SK-N-SH (cell line): Measurements from ENCODE around the gene PEX11G. TPM values are rescaled to one million over a fixed set of nuclear protein-coding genes. Genes with fewer than 3 reads are reported as not detected.

Experiments used
- CTCF ChIA-PET: fragments of 300-600, 350-600 bp; formaldehyde crosslinking; extraction: SDS; loops from one replicate; lab custom pipeline; 2021; lab: Yijun Ruan, JAX
- POLR2A ChIA-PET: fragments of 350-600 bp; sonication (Branson Sonifier 250); formaldehyde crosslinking; extraction: SDS; loops from one replicate; lab custom pipeline; 2020; ENCODE audit warnings: antibody characterized with exemption, inconsistent platforms; lab: Yijun Ruan, JAX
- DNase-seq: peaks from one replicate; pipeline ENCODE4 v3.0.0; 2012
- H2AFZ ChIP-seq: fragments of 200-600 bp; sonication (generic); 2 replicates; pipeline ENCODE4 v1.8.1; 2016; ENCODE audit warnings: antibody characterized with exemption, mild to moderate bottlenecking, low read depth
- H3F3A ChIP-seq: fragments of 200-600 bp; sonication (generic); replicated peaks from 2 replicates; pipeline ENCODE3; 2016; ENCODE audit warnings: antibody characterized with exemption, mild to moderate bottlenecking; ENCODE audit not compliant: insufficient read depth
- H3K27ac ChIP-seq, 2 experiments: fragments of 200-500 bp in 1 of 2; fragments of 200-600 bp in 1 of 2; sonication (Bioruptor generic) in 1 of 2; sonication (generic), shearing (Covaris generic) in 1 of 2; 2 replicates each; pipeline versions ENCODE4 v1.5.1 to v1.6.1; 2014 to 2016; ENCODE audit warnings: low read depth in 2 of 2, inconsistent platforms in 1 of 2, low read length in 1 of 2, mild to moderate bottlenecking in 1 of 2, mixed read lengths in 1 of 2
- H3K27me3 ChIP-seq: fragments of 200-600 bp; sonication (generic), shearing (Covaris generic); 2 replicates; pipeline ENCODE4 v1.6.1; 2016; ENCODE audit warnings: mixed run types; ENCODE audit not compliant: insufficient read depth
- H3K36me3 ChIP-seq, 2 experiments: fragments of 200-500 bp in 1 of 2; fragments of 200-600 bp in 1 of 2; sonication (Bioruptor generic) in 1 of 2; sonication (generic) in 1 of 2; replicated peaks in 1 of 2; 2 replicates each; pipeline versions ENCODE3 to v1.5.1; 2014 to 2016; ENCODE audit warnings: low read length in 1 of 2, mild to moderate bottlenecking in 1 of 2; ENCODE audit not compliant: insufficient read depth in 2 of 2, control insufficient read depth in 1 of 2
- H3K4me1 ChIP-seq, 2 experiments: fragments of 200-500 bp in 1 of 2; fragments of 200-600 bp in 1 of 2; sonication (Bioruptor generic) in 1 of 2; sonication (generic), shearing (Covaris generic) in 1 of 2; 2 replicates each; pipeline versions ENCODE4 v1.5.1 to v1.6.1; 2014 to 2016; ENCODE audit warnings: low read depth in 1 of 2, low read length in 1 of 2, mixed run types in 1 of 2; ENCODE audit not compliant: insufficient read depth in 2 of 2, control insufficient read depth in 1 of 2
- H3K4me2 ChIP-seq: fragments of 200-600 bp; sonication (generic), shearing (Covaris generic); 2 replicates; pipeline ENCODE4 v1.6.1; 2017; ENCODE audit warnings: mixed run types
- H3K4me3 ChIP-seq, 2 experiments: fragments of 200-500 bp in 1 of 2; fragments of 200-600 bp in 1 of 2; sonication (Bioruptor generic) in 1 of 2; sonication (generic), shearing (Covaris generic) in 1 of 2; 2 replicates each; pipeline versions ENCODE4 v1.5.1 to v1.8.1; 2014 to 2016; ENCODE audit warnings: low read depth in 2 of 2, inconsistent platforms in 1 of 2, low read length in 1 of 2, mild to moderate bottlenecking in 1 of 2, mixed read lengths in 1 of 2, moderate library complexity in 1 of 2
- H3K79me2 ChIP-seq: fragments of 200-600 bp; sonication (generic); 2 replicates; pipeline ENCODE4 v1.8.1; 2017; ENCODE audit warnings: mild to moderate bottlenecking; ENCODE audit not compliant: insufficient read depth
- H3K9ac ChIP-seq: fragments of 200-600 bp; sonication (generic); 2 replicates; pipeline ENCODE4 v1.6.1; 2017; ENCODE audit warnings: mixed run types
- H3K9me2 ChIP-seq: fragments of 200-600 bp; sonication (generic); 2 replicates; pipeline ENCODE4 v1.6.1; 2017; ENCODE audit warnings: mixed run types
- H3K9me3 ChIP-seq: fragments of 200-600 bp; sonication (generic); 2 replicates; pipeline ENCODE4 v1.6.1; 2017; ENCODE audit warnings: mixed run types, mild to moderate bottlenecking, moderate library complexity
- H4K20me1 ChIP-seq: fragments of 200-600 bp; sonication (generic); 2 replicates; pipeline ENCODE4 v1.6.1; 2017; ENCODE audit warnings: mild to moderate bottlenecking, mixed run types; ENCODE audit not compliant: insufficient read depth
- ELF1 ChIP-seq: IDR thresholded peaks from 2 replicates; pipeline ENCODE4 v1.4.0; 2012
- FOSL2 ChIP-seq: IDR thresholded peaks from 2 replicates; pipeline ENCODE4 v1.4.0; 2012; ENCODE audit warnings: low read depth, mild to moderate bottlenecking, moderate library complexity, borderline replicate concordance
- FOXM1 ChIP-seq: IDR thresholded peaks from 2 replicates; pipeline ENCODE4 v1.4.0; 2012; ENCODE audit warnings: low read depth, mild to moderate bottlenecking
- GATA2 ChIP-seq: sonication (generic); formaldehyde crosslinking; IDR thresholded peaks from 2 replicates; pipeline ENCODE4 v1.5.0; 2020; ENCODE audit warnings: mild to moderate bottlenecking, missing genetic modification reagents
- MEF2A ChIP-seq: IDR thresholded peaks from 2 replicates; pipeline ENCODE4 v1.4.0; 2012; ENCODE audit warnings: low read depth, borderline replicate concordance
- MXI1 ChIP-seq: IDR thresholded peaks from 2 replicates; pipeline ENCODE4 v1.6.1; 2012; ENCODE audit warnings: mild to moderate bottlenecking, low read depth, low read length, improper control_type of control experiment
- RAD21 ChIP-seq: IDR thresholded peaks from 2 replicates; pipeline ENCODE4 v1.6.1; 2012; ENCODE audit warnings: mild to moderate bottlenecking, low read length
- SIN3A ChIP-seq: IDR thresholded peaks from 2 replicates; pipeline ENCODE4 v1.6.1; 2012; ENCODE audit warnings: low read depth, mild to moderate bottlenecking, low read length, moderate library complexity, borderline replicate concordance
- TAF1 ChIP-seq: IDR thresholded peaks from 2 replicates; pipeline ENCODE4 v1.6.1; 2012; ENCODE audit warnings: low read depth, mild to moderate bottlenecking, low read length, moderate library complexity, borderline replicate concordance
- WGBS: methylation state at CpG from one replicate; pipeline ENCODE4 v1.1.6; 2017; ENCODE audit warnings: low lambda C conversion rate; 5-methylcytosine and 5-hydroxymethylcytosine counted together
- polyA plus RNA-seq, 3 experiments: library from polyadenylated mRNA; depleted of rRNA; stranded (reverse); fragments of >200 nt; gene quantifications; 2 replicates each; pipeline ENCODE4 v1.2.3, GENCODE V29; 2012
- TF ChIP-seq, protein P1 (sequence below): IDR thresholded peaks from 2 replicates; pipeline ENCODE4 v1.4.0; 2012; ENCODE audit warnings: low read depth, borderline replicate concordance
- TF ChIP-seq, protein P2 (sequence below): IDR thresholded peaks from 2 replicates; pipeline ENCODE4 v1.4.0; 2012; ENCODE audit warnings: low read depth
- TF ChIP-seq, protein P3 (sequence below): fragments of 150-350 bp; IDR thresholded peaks from 2 replicates; pipeline ENCODE4 v1.6.1; 2017; ENCODE audit warnings: antibody characterized with exemption, low read length, low read depth, borderline replicate concordance

Gene PEX11G
- polyA plus RNA-seq, 1 of the 3 experiments (the other 2 are of a cell fraction): 6.1 TPM

DNA sequence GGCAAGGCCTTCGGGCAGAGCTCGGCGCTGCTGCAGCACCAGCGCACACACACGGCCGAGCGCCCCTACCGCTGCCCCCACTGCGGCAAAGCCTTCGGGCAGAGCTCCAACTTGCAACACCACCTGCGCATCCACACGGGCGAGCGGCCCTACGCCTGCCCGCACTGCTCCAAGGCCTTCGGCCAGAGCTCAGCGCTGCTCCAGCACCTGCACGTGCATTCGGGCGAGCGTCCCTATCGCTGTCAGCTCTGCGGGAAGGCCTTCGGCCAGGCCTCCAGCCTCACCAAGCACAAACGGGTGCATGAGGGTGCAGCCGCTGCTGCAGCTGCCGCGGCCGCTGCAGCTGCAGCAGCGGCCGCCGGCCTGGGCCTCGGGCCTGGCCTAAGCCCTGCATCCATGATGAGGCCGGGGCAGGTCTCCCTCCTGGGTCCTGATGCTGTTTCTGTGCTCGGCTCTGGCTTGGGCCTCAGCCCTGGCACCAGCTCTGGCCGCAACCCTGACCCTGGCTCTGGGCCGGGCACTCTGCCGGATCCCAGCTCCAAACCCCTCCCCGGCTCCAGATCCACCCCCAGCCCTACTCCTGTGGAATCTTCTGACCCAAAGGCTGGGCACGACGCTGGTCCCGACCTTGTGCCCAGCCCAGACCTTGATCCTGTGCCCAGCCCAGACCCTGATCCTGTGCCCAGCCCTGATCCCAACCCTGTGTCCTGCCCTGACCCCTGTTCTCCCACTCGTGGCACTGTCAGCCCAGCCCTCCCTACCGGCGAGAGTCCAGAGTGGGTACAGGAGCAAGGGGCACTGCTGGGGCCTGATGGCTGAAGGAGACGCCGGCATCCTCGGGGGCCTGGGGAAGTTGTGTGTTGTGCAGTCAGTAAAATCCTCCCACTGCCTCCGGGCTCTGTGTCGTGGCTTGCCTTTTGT, 31.6 kb upstream of the PEX11G start:
- no peaks in the 10 kb centered on the region for H3K9me2 ChIP-seq
- peaks cover 7 to 26% of the 10 kb centered on the region in 2 experiments; a peak in 2 of 4 replicates for H3K4me1 ChIP-seq
- CTCF ChIA-PET: interaction anchor here (1.1 to 3.8 kb wide), 3 partner anchors 8 to 31 kb away, joined by 3 to 25 read pairs (median 16); partner anchors contain the start of genes PEX11G and PNPLA6
- no peak overlapping the region for H2AFZ ChIP-seq
- H3K4me2 ChIP-seq: no peak overlapping the region
- no peaks in the 10 kb centered on the region for H4K20me1 ChIP-seq
- TF ChIP-seq FOSL2 (no peak), MEF2A (no peak), ELF1 (no peak)
- TF ChIP-seq, protein P1, sequence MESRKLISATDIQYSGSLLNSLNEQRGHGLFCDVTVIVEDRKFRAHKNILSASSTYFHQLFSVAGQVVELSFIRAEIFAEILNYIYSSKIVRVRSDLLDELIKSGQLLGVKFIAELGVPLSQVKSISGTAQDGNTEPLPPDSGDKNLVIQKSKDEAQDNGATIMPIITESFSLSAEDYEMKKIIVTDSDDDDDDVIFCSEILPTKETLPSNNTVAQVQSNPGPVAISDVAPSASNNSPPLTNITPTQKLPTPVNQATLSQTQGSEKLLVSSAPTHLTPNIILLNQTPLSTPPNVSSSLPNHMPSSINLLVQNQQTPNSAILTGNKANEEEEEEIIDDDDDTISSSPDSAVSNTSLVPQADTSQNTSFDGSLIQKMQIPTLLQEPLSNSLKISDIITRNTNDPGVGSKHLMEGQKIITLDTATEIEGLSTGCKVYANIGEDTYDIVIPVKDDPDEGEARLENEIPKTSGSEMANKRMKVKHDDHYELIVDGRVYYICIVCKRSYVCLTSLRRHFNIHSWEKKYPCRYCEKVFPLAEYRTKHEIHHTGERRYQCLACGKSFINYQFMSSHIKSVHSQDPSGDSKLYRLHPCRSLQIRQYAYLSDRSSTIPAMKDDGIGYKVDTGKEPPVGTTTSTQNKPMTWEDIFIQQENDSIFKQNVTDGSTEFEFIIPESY: no peak
- TF ChIP-seq, all 33 proteins: peak for 0
- POLR2A ChIA-PET: interaction anchor here (0.6 kb wide), 1 partner anchor 37 kb away, joined by 3 read pairs; no protein-coding TSS in a partner anchor
- Histone ChIP-seq H3K36me3 (peaks cover 0 to 8% of the 10 kb centered on the region in 2 experiments), H3K9ac (no peak overlapping the region), H3F3A (peaks cover 12% of the 10 kb centered on the region), H3K4me3 (no peak overlapping the region), H3K9me3 (no peaks in the 10 kb centered on the region), H3K27me3 (no peaks in the 10 kb centered on the region), H3K79me2 (peaks cover 28% of the 10 kb centered on the region), H3K27ac (no peak overlapping the region)
- no peak for DNase-seq
- 91% methylated on average over 30 of the region's 51 CpGs for WGBS

GRCh38 chr19:7519361-7520130, 30.7 kb upstream of the PEX11G start:
- Histone ChIP-seq H3K4me3 (no peak overlapping the region), H3K36me3 (peaks cover 0 to 8% of the 10 kb centered on the region in 2 experiments), H3K4me2 (no peak overlapping the region), H2AFZ (no peak overlapping the region), H3K9me2 (no peaks in the 10 kb centered on the region), H3K79me2 (peaks cover 31% of the 10 kb centered on the region), H3K9ac (no peak overlapping the region), H3K27ac (no peak overlapping the region), H4K20me1 (no peaks in the 10 kb centered on the region), H3K27me3 (no peaks in the 10 kb centered on the region), H3K4me1 (peaks cover 9 to 34% of the 10 kb centered on the region in 2 experiments; a peak in 2 of 4 replicates), H3F3A (peaks cover 12% of the 10 kb centered on the region), H3K9me3 (no peaks in the 10 kb centered on the region)
- ChIA-PET POLR2A (no interaction called here), CTCF (no interaction called here)
- 98% methylated on average over 45 of the region's 74 CpGs for WGBS
- no peak for DNase-seq
- TF ChIP-seq, protein P2, sequence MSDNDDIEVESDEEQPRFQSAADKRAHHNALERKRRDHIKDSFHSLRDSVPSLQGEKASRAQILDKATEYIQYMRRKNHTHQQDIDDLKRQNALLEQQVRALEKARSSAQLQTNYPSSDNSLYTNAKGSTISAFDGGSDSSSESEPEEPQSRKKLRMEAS: no peak
- TF ChIP-seq MXI1 (no peak), RAD21 (no peak), FOXM1 (no peak), GATA2 (CRISPR knock-in tag) (no peak), SIN3A (no peak), TAF1 (no peak)
- TF ChIP-seq, protein P3, sequence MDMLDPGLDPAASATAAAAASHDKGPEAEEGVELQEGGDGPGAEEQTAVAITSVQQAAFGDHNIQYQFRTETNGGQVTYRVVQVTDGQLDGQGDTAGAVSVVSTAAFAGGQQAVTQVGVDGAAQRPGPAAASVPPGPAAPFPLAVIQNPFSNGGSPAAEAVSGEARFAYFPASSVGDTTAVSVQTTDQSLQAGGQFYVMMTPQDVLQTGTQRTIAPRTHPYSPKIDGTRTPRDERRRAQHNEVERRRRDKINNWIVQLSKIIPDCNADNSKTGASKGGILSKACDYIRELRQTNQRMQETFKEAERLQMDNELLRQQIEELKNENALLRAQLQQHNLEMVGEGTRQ: no peak
